ENCODE results near the gene RCC2.

DNA sequence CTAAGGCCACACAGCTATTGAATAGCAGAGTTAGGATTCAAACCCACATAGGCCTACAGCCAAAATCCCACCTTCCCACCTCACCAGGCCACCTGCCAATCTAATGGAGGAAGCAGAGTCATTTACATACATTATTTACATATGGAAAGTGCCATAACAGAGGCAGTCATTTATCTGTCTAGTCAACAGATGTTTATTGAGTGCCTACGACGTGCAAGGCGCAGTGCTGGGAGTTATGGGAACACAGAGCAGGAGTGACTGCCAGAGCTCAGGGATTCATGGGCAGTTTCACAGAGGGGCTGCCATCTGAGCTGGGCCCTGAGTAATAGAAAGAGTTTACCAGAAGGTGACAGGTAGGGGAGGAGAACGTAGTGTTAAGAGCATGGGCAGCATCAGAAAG lies 77.8 kb downstream of the RCC2 start:
- TF ChIP-seq, protein P1, sequence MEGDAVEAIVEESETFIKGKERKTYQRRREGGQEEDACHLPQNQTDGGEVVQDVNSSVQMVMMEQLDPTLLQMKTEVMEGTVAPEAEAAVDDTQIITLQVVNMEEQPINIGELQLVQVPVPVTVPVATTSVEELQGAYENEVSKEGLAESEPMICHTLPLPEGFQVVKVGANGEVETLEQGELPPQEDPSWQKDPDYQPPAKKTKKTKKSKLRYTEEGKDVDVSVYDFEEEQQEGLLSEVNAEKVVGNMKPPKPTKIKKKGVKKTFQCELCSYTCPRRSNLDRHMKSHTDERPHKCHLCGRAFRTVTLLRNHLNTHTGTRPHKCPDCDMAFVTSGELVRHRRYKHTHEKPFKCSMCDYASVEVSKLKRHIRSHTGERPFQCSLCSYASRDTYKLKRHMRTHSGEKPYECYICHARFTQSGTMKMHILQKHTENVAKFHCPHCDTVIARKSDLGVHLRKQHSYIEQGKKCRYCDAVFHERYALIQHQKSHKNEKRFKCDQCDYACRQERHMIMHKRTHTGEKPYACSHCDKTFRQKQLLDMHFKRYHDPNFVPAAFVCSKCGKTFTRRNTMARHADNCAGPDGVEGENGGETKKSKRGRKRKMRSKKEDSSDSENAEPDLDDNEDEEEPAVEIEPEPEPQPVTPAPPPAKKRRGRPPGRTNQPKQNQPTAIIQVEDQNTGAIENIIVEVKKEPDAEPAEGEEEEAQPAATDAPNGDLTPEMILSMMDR (IDR thresholded peaks at IDR 0.05) = no peak
- TF ChIP-seq POLR2A (IDR thresholded peaks at IDR 0.05) (no peak), EP300 (IDR thresholded peaks at IDR 0.05) (no peak)

Data from ovary (tissue), 3 donors.